ENCODE results near the gene CUBN.
A peak's percentile ranks its signal among the peaks of the same experiment; 100 is the strongest.

- no peak for TF ChIP-seq POLR2A (IDR thresholded peaks at IDR 0.05)
- TF ChIP-seq POLR2AphosphoS5 (IDR thresholded peaks at IDR 0.05): peak in 1 of 3 donors; percentile 32
- TF ChIP-seq CTCF (IDR thresholded peaks at IDR 0.05): no peak
- no peak for TF ChIP-seq EP300 (IDR thresholded peaks at IDR 0.05)
Observed at GRCh38 chr10:16965740-16966447, 163.7 kb downstream of the CUBN start.
